ENCODE results near the gene SLC39A11.

DNA sequence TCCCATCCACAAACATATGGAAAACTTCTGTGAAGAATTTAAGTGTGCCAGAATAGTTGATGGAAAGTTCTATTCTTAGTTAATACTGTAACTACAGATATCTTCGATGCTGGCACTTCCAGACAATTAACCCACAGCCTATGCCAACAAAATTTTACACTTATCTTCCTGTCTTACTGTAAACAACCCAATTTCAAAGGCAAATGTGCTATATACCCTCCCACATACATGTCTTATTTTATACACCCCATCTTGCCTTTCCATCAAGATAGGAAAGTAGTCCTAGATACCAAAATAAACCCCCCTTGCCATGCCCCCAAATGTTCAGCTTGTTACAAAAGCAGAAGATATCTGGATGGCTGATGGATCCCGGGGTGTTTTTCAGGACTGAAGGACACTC, 306.3 kb downstream of the SLC39A11 start:
- TF ChIP-seq POLR2A (IDR thresholded peaks at IDR 0.05) (no peak), POLR2AphosphoS5 (IDR thresholded peaks at IDR 0.05) (no peak), EP300 (IDR thresholded peaks at IDR 0.05) (no peak)
- TF ChIP-seq, protein P1, sequence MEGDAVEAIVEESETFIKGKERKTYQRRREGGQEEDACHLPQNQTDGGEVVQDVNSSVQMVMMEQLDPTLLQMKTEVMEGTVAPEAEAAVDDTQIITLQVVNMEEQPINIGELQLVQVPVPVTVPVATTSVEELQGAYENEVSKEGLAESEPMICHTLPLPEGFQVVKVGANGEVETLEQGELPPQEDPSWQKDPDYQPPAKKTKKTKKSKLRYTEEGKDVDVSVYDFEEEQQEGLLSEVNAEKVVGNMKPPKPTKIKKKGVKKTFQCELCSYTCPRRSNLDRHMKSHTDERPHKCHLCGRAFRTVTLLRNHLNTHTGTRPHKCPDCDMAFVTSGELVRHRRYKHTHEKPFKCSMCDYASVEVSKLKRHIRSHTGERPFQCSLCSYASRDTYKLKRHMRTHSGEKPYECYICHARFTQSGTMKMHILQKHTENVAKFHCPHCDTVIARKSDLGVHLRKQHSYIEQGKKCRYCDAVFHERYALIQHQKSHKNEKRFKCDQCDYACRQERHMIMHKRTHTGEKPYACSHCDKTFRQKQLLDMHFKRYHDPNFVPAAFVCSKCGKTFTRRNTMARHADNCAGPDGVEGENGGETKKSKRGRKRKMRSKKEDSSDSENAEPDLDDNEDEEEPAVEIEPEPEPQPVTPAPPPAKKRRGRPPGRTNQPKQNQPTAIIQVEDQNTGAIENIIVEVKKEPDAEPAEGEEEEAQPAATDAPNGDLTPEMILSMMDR (IDR thresholded peaks at IDR 0.05), result no peak
